PC-3 (cell line): Measurements from ENCODE around the gene FOXK1. TPM values are rescaled to one million over a fixed set of nuclear protein-coding genes. Genes with fewer than 3 reads are reported as not detected.

Source experiments
- ATAC-seq: fragments of 200-7000 bp; cut with Tn5 transposase; 2 replicates; pipeline ENCODE4 v1.9.1; 2020; ENCODE audit warnings: mild to moderate bottlenecking, moderate library complexity
- BruUV-seq: library from RNA; stranded (reverse); fragments of 400-500 nt; replicated peaks from 2 replicates; lab custom pipeline; 2021; lab: Mats Ljungman, UMichigan
- CTCF ChIA-PET: fragments of 300-600 bp; sonication (Branson Sonifier 250); formaldehyde crosslinking; loops from one replicate; lab custom pipeline; 2022; ENCODE audit warnings: antibody characterized with exemption; lab: Charles Lee
- POLR2A ChIA-PET: fragments of 300-600 bp; sonication (Branson Sonifier 250); formaldehyde crosslinking; loops from one replicate; lab custom pipeline; 2022; ENCODE audit warnings: antibody characterized with exemption; ENCODE audit not compliant: unreplicated experiment; lab: Charles Lee
- DNase-seq: peaks from one replicate; pipeline ENCODE4 v3.0.0-alpha.2; 2015
- H2AFZ ChIP-seq: fragments of 300-600 bp; sonication (generic); 2 replicates; pipeline ENCODE4 v1.6.0; 2016; ENCODE audit warnings: antibody characterized with exemption, low read length
- H3F3A ChIP-seq: fragments of 300-600 bp; sonication (generic); one replicate; pipeline ENCODE4 v1.6.0; 2017; ENCODE audit warnings: antibody characterized with exemption, low read length, control low read depth, mild to moderate bottlenecking; ENCODE audit not compliant: unreplicated experiment
- H3K27ac ChIP-seq: fragments of 300-600 bp; sonication (generic); 2 replicates; pipeline ENCODE4 v1.5.1; 2016; ENCODE audit warnings: mild to moderate bottlenecking, low read length
- H3K27me3 ChIP-seq: fragments of 300-600 bp; sonication (generic); 2 replicates; pipeline ENCODE4 v1.6.1; 2016; ENCODE audit warnings: low read length, mixed read lengths
- H3K36me3 ChIP-seq: fragments of 300-600 bp; sonication (generic); 2 replicates; pipeline ENCODE4 v1.6.1; 2016; ENCODE audit warnings: low read depth, mixed run types, low read length, mixed read lengths
- H3K4me1 ChIP-seq: fragments of 300-600 bp; sonication (generic); 2 replicates; pipeline ENCODE4 v1.5.1; 2016; ENCODE audit warnings: low read length; ENCODE audit not compliant: insufficient read depth
- H3K4me2 ChIP-seq: fragments of 300-600 bp; sonication (generic); 2 replicates; pipeline ENCODE4 v1.6.0; 2016; ENCODE audit warnings: low read length
- H3K4me3 ChIP-seq: fragments of 300-600 bp; sonication (generic); 2 replicates; pipeline ENCODE4 v1.5.1; 2016; ENCODE audit warnings: mild to moderate bottlenecking, low read length, mixed read lengths
- H3K79me2 ChIP-seq: fragments of 300-600 bp; sonication (generic); 2 replicates; pipeline ENCODE4 v1.6.1; 2017; ENCODE audit warnings: low read length, mixed read lengths
- H3K9ac ChIP-seq: fragments of 300-600 bp; sonication (generic); 2 replicates; pipeline ENCODE4 v1.6.0; 2016; ENCODE audit warnings: mild to moderate bottlenecking, low read length
- H3K9me2 ChIP-seq: fragments of 300-600 bp; sonication (generic); replicated peaks from 2 replicates; pipeline ENCODE4 v1.6.1; 2016; ENCODE audit warnings: mixed run types, low read length, mixed read lengths
- H3K9me3 ChIP-seq: fragments of 300-600 bp; sonication (generic); 2 replicates; pipeline ENCODE4 v1.6.1; 2016; ENCODE audit warnings: low read length, mixed read lengths
- H4K20me1 ChIP-seq: fragments of 300-600 bp; sonication (generic); 2 replicates; pipeline ENCODE4 v1.6.1; 2016; ENCODE audit warnings: low read length, mixed read lengths
- EZH2 ChIP-seq: fragments of 300-600 bp; sonication (generic); IDR thresholded peaks from one replicate; pipeline ENCODE4 v1.6.1; 2017; ENCODE audit warnings: antibody characterized with exemption, mild to moderate bottlenecking, low read length; ENCODE audit not compliant: unreplicated experiment
- EZH2phosphoT487 ChIP-seq: fragments of 300-600 bp; sonication (generic); IDR thresholded peaks from 2 replicates; pipeline ENCODE4 v1.6.1; 2018; ENCODE audit warnings: mild to moderate bottlenecking, antibody characterized with exemption, low read length, borderline replicate concordance
- intact Hi-C: fragments of 100-400 bp; cut with micrococcal nuclease; formaldehyde crosslinking; loops from 2 replicates; pipeline ENCODE4 v1.9.0; 2023
- total RNA-seq: library from RNA; depleted of rRNA; stranded (reverse); fragments of >200 nt; gene quantifications from 2 replicates; pipeline ENCODE4 v1.2.3, GENCODE V29; 2014
- TF ChIP-seq, protein P1 (sequence below): fragments of 300-600 bp; sonication (generic); conservative IDR thresholded peaks from 2 replicates; pipeline ENCODE4 v1.5.1; 2017; ENCODE audit warnings: antibody characterized with exemption, low read depth, mild to moderate bottlenecking, low read length

The FOXK1 gene
- total RNA-seq, 1 experiment from 2014 or later, result 13.2 TPM

DNA sequence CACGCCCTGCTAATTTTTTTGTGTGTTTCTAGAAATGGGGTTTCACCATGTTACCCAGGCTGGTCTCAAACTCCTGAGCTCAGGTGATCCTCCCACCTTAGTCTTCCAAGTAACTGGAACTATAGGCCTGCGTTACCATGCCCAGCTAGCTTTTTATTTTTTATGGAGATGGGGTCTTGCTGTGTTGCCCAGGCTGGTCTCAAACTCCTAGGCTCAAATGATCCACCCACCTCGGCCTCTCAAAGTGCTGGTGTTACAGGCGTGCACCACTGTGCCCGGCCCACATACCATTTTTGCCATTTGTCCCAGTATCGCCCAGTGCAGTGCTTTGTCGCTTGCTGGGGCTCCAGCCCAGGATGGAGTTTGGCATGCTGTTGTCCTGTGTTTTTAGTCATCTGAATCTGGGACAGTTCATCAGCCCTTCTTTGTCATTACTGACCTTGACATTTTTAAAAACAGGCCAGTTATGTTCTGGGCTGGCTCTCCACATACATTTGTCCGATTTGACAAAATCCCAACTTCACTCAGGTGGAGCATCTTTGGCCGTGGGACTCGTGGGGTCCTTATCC, 16.7 kb downstream of the FOXK1 start:
- ATAC-seq, result no peak
- Histone ChIP-seq H3K9me2 (no peaks in the 10 kb centered on the region), H3K4me2 (no peak overlapping the region), H2AFZ (no peak overlapping the region), H3K9me3 (no peaks in the 10 kb centered on the region), H3K79me2 (peaks cover 90% of the 10 kb centered on the region), H3F3A (no peaks in the 10 kb centered on the region), H3K36me3 (no peaks in the 10 kb centered on the region), H3K27me3 (no peaks in the 10 kb centered on the region), H3K4me1 (no peaks in the 10 kb centered on the region), H4K20me1 (peaks cover 14% of the 10 kb centered on the region; the same call in 1 of the 2 replicates), H3K4me3 (no peak overlapping the region), H3K9ac (no peak overlapping the region), H3K27ac (no peak overlapping the region)
- TF ChIP-seq EZH2phosphoT487, result no peak
- TF ChIP-seq, protein P1, sequence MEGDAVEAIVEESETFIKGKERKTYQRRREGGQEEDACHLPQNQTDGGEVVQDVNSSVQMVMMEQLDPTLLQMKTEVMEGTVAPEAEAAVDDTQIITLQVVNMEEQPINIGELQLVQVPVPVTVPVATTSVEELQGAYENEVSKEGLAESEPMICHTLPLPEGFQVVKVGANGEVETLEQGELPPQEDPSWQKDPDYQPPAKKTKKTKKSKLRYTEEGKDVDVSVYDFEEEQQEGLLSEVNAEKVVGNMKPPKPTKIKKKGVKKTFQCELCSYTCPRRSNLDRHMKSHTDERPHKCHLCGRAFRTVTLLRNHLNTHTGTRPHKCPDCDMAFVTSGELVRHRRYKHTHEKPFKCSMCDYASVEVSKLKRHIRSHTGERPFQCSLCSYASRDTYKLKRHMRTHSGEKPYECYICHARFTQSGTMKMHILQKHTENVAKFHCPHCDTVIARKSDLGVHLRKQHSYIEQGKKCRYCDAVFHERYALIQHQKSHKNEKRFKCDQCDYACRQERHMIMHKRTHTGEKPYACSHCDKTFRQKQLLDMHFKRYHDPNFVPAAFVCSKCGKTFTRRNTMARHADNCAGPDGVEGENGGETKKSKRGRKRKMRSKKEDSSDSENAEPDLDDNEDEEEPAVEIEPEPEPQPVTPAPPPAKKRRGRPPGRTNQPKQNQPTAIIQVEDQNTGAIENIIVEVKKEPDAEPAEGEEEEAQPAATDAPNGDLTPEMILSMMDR, result no peak
- no peak for TF ChIP-seq EZH2
- intact Hi-C loops, result no loop called here
- no TSS peak for BruUV-seq
- DNase-seq, result no peak
- ChIA-PET POLR2A (no interaction called here), CTCF (no interaction called here)

DNA sequence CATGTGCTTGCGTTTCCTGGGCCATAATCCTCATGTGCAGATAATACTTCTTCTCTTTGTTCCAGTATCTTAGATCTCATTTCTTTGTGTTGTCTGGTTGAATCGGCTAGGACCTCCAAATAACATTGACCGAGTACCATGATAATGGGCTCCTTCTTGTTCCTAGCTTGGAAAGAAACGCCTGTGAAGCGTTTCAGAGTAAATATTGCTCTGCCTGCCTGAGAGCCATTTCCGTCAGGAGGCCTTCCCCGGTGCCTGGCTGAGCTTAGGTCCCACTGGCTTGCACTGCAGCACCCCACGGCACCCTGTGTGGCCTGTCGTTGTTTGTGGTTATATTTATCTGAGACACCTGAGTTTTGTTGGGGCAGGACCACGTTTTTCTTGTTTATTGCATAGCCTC, 17.7 kb downstream of the FOXK1 start:
- H3K9ac ChIP-seq, result no peak overlapping the region
- H3K4me2 ChIP-seq, result no peak overlapping the region
- ChIA-PET CTCF (no interaction called here), POLR2A (no interaction called here)
- H3K27ac ChIP-seq, result no peak overlapping the region
- H2AFZ ChIP-seq, result no peak overlapping the region
- DNase-seq (no peak), ATAC-seq (no peak)
- peaks cover 9% of the 10 kb centered on the region; the same call in 1 of the 2 replicates for H4K20me1 ChIP-seq
- H3F3A ChIP-seq, result no peaks in the 10 kb centered on the region
- intact Hi-C loops, result no loop called here
- no peak overlapping the region for H3K4me3 ChIP-seq
- H3K79me2 ChIP-seq, result peaks cover 83% of the 10 kb centered on the region
- no peaks in the 10 kb centered on the region for H3K36me3 ChIP-seq
- H3K27me3 ChIP-seq, result no peaks in the 10 kb centered on the region
- H3K9me3 ChIP-seq, result no peaks in the 10 kb centered on the region
- no TSS peak for BruUV-seq
- no peaks in the 10 kb centered on the region for H3K4me1 ChIP-seq
- no peaks in the 10 kb centered on the region for H3K9me2 ChIP-seq
- TF ChIP-seq EZH2 (no peak), EZH2phosphoT487 (no peak)
- TF ChIP-seq, protein P1, result no peak

DNA sequence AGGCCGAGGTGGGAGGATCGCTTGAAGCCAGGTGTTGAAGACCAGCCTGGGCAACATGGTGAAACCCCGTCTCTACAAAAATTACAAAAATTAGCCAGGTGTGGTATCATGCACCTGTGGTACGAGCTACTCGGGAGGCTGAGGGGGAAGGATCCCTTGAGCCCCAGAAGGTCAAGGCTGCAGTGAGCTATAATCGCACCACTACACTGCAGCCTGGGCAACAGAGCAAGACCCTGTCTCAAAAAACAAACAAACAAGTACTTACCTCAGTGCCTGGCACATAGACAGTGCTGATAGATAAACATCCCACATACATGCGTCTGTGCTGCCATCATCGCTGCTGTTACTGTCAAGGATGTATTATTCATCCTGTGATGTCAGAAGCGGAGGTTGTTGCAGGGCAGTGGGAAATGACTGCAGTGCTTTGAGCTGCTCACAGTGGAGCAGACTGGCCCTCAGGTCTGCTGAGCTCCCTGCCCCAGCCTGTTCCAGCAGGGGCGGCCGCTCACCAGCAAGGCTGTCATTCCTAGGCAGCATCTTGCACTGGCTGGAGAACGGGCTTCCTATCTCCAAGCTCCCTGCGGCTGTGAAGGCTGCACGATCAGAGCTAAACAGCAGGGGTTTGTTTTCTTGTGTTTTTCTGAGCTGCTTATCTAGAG, 18.6 kb downstream of the FOXK1 start:
- Histone ChIP-seq H3K9me2 (no peaks in the 10 kb centered on the region), H3K4me2 (no peak overlapping the region), H3K9ac (no peak overlapping the region), H3K4me3 (no peak overlapping the region), H3K9me3 (no peaks in the 10 kb centered on the region), H3F3A (no peaks in the 10 kb centered on the region), H3K79me2 (peaks cover 77% of the 10 kb centered on the region), H4K20me1 (peaks cover 9% of the 10 kb centered on the region; the same call in 1 of the 2 replicates), H3K27ac (no peak overlapping the region), H3K36me3 (no peaks in the 10 kb centered on the region), H2AFZ (no peak overlapping the region), H3K27me3 (no peaks in the 10 kb centered on the region), H3K4me1 (no peaks in the 10 kb centered on the region)
- CTCF ChIA-PET, result no interaction called here
- ATAC-seq, result no peak
- TF ChIP-seq EZH2phosphoT487 (no peak), EZH2 (no peak)
- TF ChIP-seq, protein P1, result no peak
- no peak for DNase-seq
- no TSS peak for BruUV-seq
- intact Hi-C loops, result no loop called here
- POLR2A ChIA-PET, result no interaction called here
